Right lobe of liver (tissue), 4 donors: ENCODE measurements around the gene NUP210.

Experiments used
- POLR2A ChIP-seq: fragments of 450-650 bp; IDR thresholded peaks from one replicate; pipeline ENCODE4 v1.6.1; 2017; ENCODE audit warnings: antibody characterized with exemption, mild to moderate bottlenecking
- TF ChIP-seq, protein P1 (sequence below), 4 donors: fragments of 200-600 bp in 3 of 4; fragments of 450-650 bp in 1 of 4; IDR thresholded peaks; one replicate each; pipeline versions ENCODE4 v1.5.1 to v1.8.0; 2016 to 2022; ENCODE audit warnings: antibody characterized with exemption in 4 of 4, mild to moderate bottlenecking in 2 of 4
- donor health status: DM: no; HTN: no; CAD: no.
- donor health status: DM: no; HTN: no; CAD: no.
- donor health status: DM: no; HTN: yes; CAD: no.

DNA sequence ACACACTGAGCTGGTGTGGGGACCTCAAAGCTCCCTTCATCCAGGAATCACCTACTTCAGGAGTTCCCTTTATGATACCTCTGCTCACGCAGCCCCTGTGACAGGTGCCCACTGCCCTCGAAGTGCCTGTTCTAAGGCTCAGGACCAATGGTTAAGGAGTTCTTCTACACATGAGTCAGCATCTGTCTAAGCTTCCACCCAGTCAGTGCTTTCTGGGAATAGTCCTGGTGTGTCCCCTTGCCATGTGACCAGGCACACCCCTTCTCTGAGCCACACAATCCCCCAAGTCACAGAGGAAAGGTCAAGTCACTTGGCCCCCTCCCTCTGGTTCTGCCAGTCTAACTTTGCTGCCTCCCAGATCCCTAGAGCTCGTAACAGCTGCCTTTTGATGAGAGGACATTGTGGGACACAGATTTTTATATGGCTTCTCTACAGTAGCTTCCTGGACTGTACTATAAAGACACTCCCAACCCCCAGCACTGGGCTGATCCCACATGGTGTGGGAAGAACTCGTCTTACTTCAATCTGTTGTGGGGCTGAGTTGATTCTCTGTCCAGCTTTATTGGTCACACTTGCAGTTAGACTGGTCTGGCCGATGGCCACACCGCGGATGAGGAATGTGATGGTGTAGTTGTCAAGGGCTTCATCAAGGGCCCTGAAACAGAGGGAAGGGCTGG lies 78.8 kb downstream of the NUP210 start:
- TF ChIP-seq POLR2A, result no peak
- TF ChIP-seq, protein P1, sequence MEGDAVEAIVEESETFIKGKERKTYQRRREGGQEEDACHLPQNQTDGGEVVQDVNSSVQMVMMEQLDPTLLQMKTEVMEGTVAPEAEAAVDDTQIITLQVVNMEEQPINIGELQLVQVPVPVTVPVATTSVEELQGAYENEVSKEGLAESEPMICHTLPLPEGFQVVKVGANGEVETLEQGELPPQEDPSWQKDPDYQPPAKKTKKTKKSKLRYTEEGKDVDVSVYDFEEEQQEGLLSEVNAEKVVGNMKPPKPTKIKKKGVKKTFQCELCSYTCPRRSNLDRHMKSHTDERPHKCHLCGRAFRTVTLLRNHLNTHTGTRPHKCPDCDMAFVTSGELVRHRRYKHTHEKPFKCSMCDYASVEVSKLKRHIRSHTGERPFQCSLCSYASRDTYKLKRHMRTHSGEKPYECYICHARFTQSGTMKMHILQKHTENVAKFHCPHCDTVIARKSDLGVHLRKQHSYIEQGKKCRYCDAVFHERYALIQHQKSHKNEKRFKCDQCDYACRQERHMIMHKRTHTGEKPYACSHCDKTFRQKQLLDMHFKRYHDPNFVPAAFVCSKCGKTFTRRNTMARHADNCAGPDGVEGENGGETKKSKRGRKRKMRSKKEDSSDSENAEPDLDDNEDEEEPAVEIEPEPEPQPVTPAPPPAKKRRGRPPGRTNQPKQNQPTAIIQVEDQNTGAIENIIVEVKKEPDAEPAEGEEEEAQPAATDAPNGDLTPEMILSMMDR (IDR thresholded peaks at IDR 0.05), result no peak
